ENCODE measurements around the gene SENP3. TPM values are rescaled to one million over a fixed set of nuclear protein-coding genes. Genes with fewer than 3 reads are reported as not detected.
A peak's percentile ranks its signal among the peaks of the same experiment; 100 is the strongest.

SENP3 gene
- total and polyA plus RNA-seq, 2 of the 13 experiments (the other 11 are each of a cell fraction or from before 2014, with no cell fraction given): 55.8 to 75.4 TPM

DNA sequence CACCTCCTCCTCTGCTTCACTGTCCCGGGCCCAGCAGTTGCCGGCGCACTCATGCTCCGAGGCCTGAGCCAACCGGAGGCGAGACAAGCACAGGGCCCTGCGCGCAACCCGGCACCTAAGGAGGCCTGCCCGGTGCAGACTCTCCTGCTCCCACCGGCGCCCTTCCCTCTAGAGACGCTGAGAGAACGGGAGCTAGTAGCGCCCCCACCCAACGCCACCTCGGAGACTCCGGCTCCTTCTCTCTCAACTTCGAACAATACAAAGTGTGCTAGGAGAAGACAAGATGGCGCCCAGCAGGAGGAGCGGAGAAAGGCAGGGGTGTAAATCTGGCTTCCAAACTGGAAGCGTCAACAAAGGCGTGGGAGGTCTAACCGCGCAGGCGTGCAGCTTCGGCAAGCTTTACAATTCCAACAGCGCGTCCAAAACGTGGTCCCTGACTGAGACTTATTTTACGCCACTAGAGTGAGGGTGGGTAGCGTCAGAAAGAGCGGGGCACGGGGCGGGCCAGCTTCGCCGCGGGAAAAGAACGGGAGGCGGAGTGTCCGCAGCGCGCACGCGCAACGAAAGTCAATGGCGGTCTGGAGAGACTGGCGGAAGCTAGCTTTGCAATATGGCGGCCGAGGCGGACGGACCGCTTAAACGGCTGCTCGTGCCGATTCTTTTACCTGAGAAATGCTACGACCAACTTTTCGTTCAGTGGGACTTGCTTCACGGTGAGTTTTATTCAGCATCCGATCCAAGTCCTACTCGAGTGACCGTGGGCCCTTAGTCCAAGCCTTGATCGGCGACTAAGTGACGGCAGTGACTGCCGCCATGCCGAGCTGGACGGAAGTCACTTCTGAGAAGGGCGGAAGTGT is 21.8 kb downstream of the SENP3 start, which contains the start of gene MPDU1 (continued):
- TF ChIP-seq MZF1 (CRISPR knock-in tag; IDR thresholded peaks at IDR 0.05; ENCODE audit: borderline replicate concordance) (0 out of 2 replicates have a peak, but pooled peaks have one; percentile 64), CAMTA2 (CRISPR knock-in tag; IDR thresholded peaks at IDR 0.05; ENCODE audit: borderline replicate concordance) (no peak), MIER3 (CRISPR knock-in tag; IDR thresholded peaks at IDR 0.05; ENCODE audit: borderline replicate concordance) (peak; percentile 94), TEAD2 (CRISPR knock-in tag; IDR thresholded peaks at IDR 0.05) (no peak; the same call in 1 of the 2 replicates), FOXK1 (CRISPR knock-in tag; IDR thresholded peaks at IDR 0.05; ENCODE audit: borderline replicate concordance, low read depth) (peak; percentile 68; the same call in 1 of the 2 replicates), LCORL (IDR thresholded peaks at IDR 0.05) (no peak), LCORL (CRISPR knock-in tag; IDR thresholded peaks at IDR 0.05) (peak; percentile 51; the same call in 1 of the 2 replicates), ZNF775 (CRISPR knock-in tag; IDR thresholded peaks at IDR 0.05; ENCODE audit: borderline replicate concordance) (no peak), HOXA7 (CRISPR knock-in tag; IDR thresholded peaks at IDR 0.05) (no peak), ZNF205 (CRISPR knock-in tag; IDR thresholded peaks at IDR 0.05) (peak; percentile 63; the same call in 1 of the 2 replicates), MXI1 (IDR thresholded peaks at IDR 0.05; ENCODE audit: borderline replicate concordance, low read depth, low read length) (peak; percentile 100), ARNTL (CRISPR knock-in tag; IDR thresholded peaks at IDR 0.05) (peak; percentile 44; the same call in 1 of the 2 replicates), ZNF225 (CRISPR knock-in tag; IDR thresholded peaks at IDR 0.05) (no peak), TP53 (CRISPR knock-in tag; conservative IDR thresholded peaks at IDR 0.05) (peak; percentile 85; the same call in 1 of the 2 replicates), ZMYM3 (CRISPR knock-in tag; IDR thresholded peaks at IDR 0.05) (no peak), JARID2 (CRISPR knock-in tag; IDR thresholded peaks at IDR 0.05; ENCODE audit: insufficient replicate concordance) (no peak), ZNF468 (CRISPR knock-in tag; IDR thresholded peaks at IDR 0.05) (no peak), PHF21A (CRISPR knock-in tag; IDR thresholded peaks at IDR 0.05) (no peak), ZNF543 (CRISPR knock-in tag; IDR thresholded peaks at IDR 0.05) (peak; percentile 34; the same call in 1 of the 2 replicates), ZNF292 (CRISPR knock-in tag; IDR thresholded peaks at IDR 0.05; ENCODE audit: borderline replicate concordance, low read depth) (peak; percentile 28; the same call in 1 of the 2 replicates), GATAD2A (CRISPR knock-in tag; IDR thresholded peaks at IDR 0.05) (no peak; the same call in 1 of the 2 replicates), NFIB (CRISPR knock-in tag; IDR thresholded peaks at IDR 0.05; ENCODE audit: borderline replicate concordance) (no peak), RBFOX2 (IDR thresholded peaks at IDR 0.05; ENCODE audit: low read depth, low read length) (peak; percentile 84)
- TF ChIP-seq, protein P1, sequence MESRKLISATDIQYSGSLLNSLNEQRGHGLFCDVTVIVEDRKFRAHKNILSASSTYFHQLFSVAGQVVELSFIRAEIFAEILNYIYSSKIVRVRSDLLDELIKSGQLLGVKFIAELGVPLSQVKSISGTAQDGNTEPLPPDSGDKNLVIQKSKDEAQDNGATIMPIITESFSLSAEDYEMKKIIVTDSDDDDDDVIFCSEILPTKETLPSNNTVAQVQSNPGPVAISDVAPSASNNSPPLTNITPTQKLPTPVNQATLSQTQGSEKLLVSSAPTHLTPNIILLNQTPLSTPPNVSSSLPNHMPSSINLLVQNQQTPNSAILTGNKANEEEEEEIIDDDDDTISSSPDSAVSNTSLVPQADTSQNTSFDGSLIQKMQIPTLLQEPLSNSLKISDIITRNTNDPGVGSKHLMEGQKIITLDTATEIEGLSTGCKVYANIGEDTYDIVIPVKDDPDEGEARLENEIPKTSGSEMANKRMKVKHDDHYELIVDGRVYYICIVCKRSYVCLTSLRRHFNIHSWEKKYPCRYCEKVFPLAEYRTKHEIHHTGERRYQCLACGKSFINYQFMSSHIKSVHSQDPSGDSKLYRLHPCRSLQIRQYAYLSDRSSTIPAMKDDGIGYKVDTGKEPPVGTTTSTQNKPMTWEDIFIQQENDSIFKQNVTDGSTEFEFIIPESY (CRISPR knock-in tag; IDR thresholded peaks at IDR 0.05): peak; percentile 58
- TF ChIP-seq, protein P2, sequence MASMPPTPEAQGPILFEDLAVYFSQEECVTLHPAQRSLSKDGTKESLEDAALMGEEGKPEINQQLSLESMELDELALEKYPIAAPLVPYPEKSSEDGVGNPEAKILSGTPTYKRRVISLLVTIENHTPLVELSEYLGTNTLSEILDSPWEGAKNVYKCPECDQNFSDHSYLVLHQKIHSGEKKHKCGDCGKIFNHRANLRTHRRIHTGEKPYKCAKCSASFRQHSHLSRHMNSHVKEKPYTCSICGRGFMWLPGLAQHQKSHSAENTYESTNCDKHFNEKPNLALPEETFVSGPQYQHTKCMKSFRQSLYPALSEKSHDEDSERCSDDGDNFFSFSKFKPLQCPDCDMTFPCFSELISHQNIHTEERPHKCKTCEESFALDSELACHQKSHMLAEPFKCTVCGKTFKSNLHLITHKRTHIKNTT (CRISPR knock-in tag; IDR thresholded peaks at IDR 0.05): no peak
